ENCODE results near the gene ANKRA2.
"Not testable (repeated sequence)": the region's sequence is repeated elsewhere in the genome, so short reads cannot be mapped to it uniquely, and the experiment has no call there.

Gene ANKRA2

GRCh38 chr5:73545403-73545779, 20.0 kb downstream of the ANKRA2 start:
- DNase-seq: no peak

GRCh38 chr5:73544429-73545402, 20.7 kb downstream of the ANKRA2 start:
- DNase-seq: no peak

GRCh38 chr5:73542020-73542419, 23.4 kb downstream of the ANKRA2 start:
- DNase-seq: no peak

GRCh38 chr5:73540192-73540591, 25.2 kb downstream of the ANKRA2 start:
- no peak for DNase-seq

- DNase-seq: no peak
These were observed 25.7 kb downstream of the ANKRA2 start for GRCh38 chr5:73539730-73540129.

GRCh38 chr5:73534971-73535370, 30.5 kb downstream of the ANKRA2 start:
- no peak for DNase-seq

GRCh38 chr5:73534011-73534644, 31.3 kb downstream of the ANKRA2 start:
- DNase-seq: no peak

GRCh38 chr5:73532195-73532594, 33.2 kb downstream of the ANKRA2 start:
- DNase-seq: no peak

- no peak for DNase-seq
These were observed 34.1 kb downstream of the ANKRA2 start for GRCh38 chr5:73531356-73531755.

- DNase-seq: no peak
These were observed 36.4 kb downstream of the ANKRA2 start for GRCh38 chr5:73529081-73529480.

- peak; percentile 20 for DNase-seq
These were observed 37.2 kb downstream of the ANKRA2 start for GRCh38 chr5:73528248-73528647.

GRCh38 chr5:73525606-73526203, 39.7 kb downstream of the ANKRA2 start:
- DNase-seq: no peak

GRCh38 chr5:73523861-73524260, 41.6 kb downstream of the ANKRA2 start:
- DNase-seq: no peak

- no peak for DNase-seq
These were observed 42.5 kb downstream of the ANKRA2 start for GRCh38 chr5:73522989-73523388.

- peak; percentile 83 for DNase-seq
These were observed 45.7 kb downstream of the ANKRA2 start for GRCh38 chr5:73519531-73520283.

GRCh38 chr5:73515232-73515631, 50.2 kb downstream of the ANKRA2 start:
- peak; percentile 38 for DNase-seq

- DNase-seq: no peak
These were observed 51.0 kb downstream of the ANKRA2 start for GRCh38 chr5:73514418-73514817.

- DNase-seq: no peak
These were observed 51.4 kb downstream of the ANKRA2 start for GRCh38 chr5:73513996-73514395.

GRCh38 chr5:73508521-73508920, 56.9 kb downstream of the ANKRA2 start:
- not testable (repeated sequence) for DNase-seq

- no peak for DNase-seq
These were observed 58.4 kb downstream of the ANKRA2 start for GRCh38 chr5:73507062-73507461.

- no peak for DNase-seq
These were observed 58.9 kb downstream of the ANKRA2 start for GRCh38 chr5:73506459-73506955.

Measured in MV-4-11 (cell line).